Right renal cortex interstitium (tissue), 3 donors: ENCODE measurements around the gene PRSS38. TPM values are rescaled to one million over a fixed set of nuclear protein-coding genes. Genes with fewer than 3 reads are reported as not detected.

Experiments used
- DNase-seq, 3 donors: peaks; one replicate each; pipeline ENCODE4 v3.0.0-alpha.2; 2013; ENCODE audit warnings: low read depth in 3 of 3, low spot score in 2 of 3
- polyA plus RNA-seq, 3 donors: library from polyadenylated mRNA; unstranded; fragments of 120-200 nt; gene quantifications; one replicate each; pipeline ENCODE4 v1.2.1, GENCODE V29; 2013; ENCODE audit not compliant: insufficient read length in 3 of 3

PRSS38 gene
- polyA plus RNA-seq = not detected

- DNase-seq = no peak
Observed at GRCh38 chr1:227815468-227816409, at the start of gene PRSS38. Gene PRSS38, plus strand, starts transcription at chr1:227815675. Its CDS starts 42 bp downstream, at chr1:227815717.

DNA sequence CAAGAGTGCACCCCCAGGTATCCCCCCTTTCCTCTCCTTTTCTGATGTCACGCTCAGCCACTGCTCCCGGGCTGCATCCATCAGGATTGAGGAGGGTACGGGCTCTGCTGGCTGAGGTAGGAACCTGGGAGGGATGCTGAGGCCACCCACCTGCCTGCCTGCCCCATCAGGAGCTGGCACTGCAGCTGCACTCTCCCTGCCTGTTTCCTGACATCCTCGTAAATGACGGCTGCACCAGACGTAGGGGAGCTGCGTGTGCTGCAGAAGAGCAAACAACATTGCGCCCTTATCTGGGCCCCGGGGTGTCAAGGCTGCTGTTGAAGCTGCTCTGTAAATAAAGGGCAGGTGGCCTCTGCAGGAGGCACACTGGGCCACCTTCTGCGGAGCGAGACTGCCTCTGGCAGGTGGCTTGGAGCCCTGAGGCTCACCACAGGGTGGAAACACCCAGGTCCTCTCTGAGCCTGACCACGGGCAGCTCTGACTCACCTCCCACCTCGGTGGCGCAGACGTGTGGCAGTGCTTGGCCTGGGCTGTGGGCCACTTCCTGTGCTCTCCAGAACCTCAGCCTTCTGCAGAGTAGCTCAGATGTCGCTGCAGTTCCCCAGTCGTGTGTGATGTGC, 49.4 kb upstream of the PRSS38 start:
- DNase-seq = no peak

DNA sequence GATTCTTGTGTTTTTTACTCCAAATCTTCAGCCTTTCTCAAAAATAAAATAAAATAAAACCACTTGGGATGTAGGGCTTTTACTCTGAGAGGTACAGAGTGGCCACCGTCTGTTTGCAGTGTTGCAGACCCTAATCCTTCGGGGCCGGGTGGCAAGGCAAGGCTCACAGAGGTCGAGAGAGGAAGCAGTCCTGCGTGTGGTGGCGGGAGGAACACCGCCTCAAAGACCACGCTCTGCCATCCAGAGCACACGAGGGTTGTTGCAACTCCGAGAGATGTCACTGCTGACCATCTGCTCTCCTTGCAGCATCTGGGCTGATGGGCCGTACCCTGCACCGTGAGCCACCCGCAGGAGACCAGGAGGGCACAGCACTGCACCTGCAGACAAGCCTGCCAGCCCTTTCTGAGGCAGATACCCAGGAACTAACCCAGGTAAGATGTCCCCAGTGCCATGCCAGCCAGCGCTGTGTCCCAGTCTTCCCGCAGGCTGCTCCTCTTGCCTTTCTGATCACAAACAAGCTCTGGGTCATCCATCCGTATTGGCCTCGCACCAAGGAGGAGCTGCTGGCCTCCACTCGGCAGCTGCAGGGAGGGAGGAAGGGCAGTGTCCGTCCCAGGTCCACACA, 48.7 kb upstream of the PRSS38 start:
- no peak for DNase-seq

DNA sequence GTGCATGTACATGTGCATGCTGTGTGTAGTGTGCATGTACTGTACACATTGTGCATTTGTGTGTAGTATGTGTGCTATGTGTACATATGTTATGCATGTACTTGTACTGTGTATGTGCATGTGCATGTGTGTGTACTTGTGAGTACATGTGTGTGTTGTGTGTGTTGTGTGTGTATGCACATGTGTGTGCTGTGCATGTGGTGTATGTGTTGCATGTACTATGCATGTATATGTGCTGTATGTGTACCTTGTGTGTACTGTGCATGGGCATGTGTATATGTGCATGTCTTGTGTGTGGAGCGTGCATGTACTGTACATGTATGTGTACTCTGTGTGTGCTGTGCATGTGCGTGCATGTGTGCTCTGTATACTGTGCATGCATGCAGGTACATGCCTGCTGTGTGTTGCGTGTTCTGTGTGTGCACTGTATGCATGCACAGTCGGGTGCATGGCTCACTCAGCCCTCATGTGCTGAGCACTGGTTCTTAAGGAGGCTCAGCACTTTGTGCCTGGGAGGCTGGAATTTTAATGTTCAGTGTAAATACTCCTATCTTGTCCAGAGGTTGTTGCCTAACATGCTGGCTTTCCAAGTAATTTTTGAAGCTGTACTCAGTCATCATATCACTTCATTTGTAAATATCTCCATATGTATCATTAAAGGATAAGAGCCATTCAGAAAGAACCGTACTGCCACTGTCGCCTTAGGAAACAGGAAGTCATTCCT, 47.9 kb upstream of the PRSS38 start:
- DNase-seq = no peak

- no peak for DNase-seq
Observed at GRCh38 chr1:227768125-227768439, 47.4 kb upstream of the PRSS38 start.

DNA sequence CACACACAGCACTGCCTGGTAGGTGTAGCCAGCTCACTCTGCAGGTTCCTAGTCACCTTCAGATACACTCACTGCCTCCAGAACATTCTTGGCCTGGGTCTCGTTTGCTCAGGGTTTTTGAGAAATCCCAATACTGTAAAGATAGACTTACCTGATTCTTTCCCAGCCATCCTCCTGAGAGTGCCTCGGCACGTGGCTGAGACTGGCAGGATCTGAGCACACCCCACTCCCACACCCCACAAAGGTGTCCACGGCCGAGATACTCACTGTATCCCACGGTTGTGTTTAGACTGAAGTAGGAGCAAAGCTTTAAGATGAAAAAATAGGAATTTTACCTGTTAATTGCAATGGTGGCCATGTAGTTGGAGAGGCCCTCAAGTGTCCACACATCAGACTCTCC, 46.8 kb upstream of the PRSS38 start:
- no peak for DNase-seq

DNA sequence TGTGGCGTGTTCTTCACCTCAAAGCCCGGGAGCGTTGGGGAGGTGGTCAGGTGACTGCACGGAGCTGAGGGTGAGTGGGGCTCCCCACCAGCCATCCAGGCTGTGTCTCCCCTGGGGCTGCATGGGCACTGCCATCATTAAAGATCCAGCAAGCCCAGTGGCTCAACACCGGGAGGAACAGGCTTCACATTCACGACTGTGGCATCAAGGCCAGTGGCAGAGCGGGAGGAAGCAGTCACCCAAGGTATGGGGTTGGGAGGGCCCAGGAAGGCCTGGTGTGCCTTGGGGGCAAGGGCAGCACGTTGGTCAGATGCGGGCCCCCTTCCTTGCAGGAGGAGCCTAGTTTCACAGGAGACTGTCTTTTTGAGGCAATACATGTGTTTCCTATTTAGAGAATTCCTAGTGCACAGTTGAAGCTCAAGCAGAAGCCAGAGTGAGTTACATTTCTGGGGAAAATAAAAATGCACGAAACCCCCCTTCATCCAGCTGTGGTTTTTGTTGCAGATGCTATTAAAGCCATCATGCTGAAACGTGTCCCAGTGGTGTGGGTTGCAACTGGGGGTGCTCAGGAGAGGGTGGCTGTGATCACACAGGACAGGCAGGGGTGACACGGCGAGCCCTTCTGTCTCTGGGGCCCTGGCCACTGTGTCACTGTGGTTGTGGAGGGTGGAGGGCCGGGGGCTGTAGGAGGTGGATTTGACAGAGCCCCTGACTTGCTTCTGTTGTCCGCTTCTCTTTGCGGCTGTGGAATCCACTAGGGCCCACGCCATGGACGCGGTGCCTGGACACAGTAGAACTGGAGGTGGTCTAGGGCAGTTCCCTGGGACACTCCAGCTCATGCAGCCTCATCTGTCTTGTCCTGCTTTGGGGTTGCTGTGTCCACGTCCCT, 46.2 kb upstream of the PRSS38 start:
- no peak for DNase-seq

GRCh38 chr1:227769936-227770494, 45.5 kb upstream of the PRSS38 start:
- DNase-seq = no peak

DNA sequence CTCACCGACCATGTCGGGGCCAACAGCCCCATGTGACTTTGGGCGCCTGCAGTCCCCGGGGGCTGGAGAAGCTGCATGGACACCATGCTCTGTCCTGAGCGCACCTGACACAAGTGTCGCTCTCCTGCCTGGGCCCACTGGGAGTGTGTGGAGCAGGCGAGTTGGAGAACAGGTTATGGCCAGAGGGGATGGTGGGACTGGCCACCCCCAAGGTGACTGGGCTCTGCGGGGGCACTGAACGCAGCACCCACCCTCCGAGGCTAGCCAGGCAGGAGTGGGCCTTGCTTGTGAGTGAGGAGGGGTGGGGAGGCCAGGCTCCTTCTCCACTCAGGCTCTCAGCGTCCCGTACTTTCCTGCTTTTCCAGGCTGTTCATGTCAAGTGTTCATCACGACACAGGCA, 44.7 kb upstream of the PRSS38 start:
- no peak for DNase-seq

- DNase-seq = no peak
Observed at GRCh38 chr1:227771326-227771725, 44.1 kb upstream of the PRSS38 start.

GRCh38 chr1:227771771-227772170, 43.7 kb upstream of the PRSS38 start:
- no peak for DNase-seq

DNA sequence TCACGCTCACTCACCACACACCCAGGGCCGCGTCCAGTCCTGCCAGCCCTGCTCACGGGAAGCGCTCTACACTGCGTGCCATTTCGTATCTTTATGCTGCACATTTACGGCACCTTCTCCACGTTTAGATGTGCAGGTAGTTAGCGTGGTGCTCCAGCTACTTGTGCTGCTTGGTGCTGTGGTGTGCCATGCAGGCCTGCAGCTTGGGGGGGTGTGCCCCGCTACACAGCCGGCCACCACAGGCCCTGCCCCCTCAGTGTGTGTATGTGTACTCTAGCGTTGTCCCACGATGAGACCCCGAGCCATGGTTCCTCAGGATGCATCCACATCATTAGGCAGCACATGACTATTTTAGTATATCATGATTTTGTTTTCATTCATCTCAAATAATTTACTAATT, 41.9 kb upstream of the PRSS38 start:
- DNase-seq = no peak

DNA sequence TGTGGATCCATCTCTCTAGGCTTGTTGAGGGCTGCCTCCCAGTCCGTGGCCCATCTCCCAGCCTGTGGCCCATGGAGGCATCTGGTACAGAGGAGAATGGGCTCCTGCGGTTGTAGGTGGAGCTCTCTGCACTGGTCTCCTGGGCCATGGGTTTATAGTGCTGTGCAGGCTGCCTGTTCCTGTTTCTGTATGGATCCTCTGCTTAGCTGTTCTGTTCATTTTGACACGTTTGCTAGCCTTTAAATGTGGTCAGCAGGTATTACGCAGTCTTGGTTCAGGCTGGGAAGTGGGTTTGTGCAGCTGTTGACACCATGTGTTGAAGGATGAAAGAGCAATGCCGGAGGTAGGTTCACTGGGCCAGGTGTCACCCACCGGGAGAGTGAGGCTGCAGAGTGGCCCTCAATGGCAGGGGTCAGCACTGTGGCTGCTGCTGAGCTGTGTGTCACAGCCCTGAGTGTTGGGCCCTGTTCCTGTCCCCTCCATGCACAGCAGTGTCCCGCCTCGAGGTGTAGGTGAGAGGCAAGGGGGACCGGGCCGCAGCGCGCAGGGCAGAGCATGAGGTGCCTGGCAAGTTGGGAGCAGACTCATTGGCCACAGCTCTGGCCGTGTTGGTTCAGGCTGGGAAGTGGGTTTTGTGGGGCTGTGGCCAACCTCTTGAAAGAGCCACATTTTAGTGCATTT, 41.3 kb upstream of the PRSS38 start:
- no peak for DNase-seq

- DNase-seq = no peak
Observed at GRCh38 chr1:227774821-227775661, 40.4 kb upstream of the PRSS38 start.

DNA sequence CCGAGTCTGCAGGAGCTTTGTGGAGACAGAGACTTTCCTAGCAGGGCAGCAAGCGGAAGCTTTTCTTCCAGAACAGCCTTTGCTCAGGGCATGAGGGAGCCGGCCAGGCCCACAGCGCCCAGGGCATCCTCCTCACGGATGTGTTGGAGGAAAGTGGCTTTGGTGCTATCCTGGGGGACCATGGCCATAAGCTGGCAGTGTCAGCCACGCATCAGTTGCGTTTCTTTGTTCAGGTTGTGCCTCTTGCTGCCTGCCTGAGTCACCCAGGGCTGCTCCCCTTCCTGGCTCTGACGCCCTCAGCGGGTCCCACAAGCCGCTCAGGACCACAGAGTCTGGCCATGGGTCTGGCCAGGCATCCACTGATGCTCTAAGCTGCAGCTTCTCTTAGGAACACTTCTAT, 39.6 kb upstream of the PRSS38 start:
- no peak for DNase-seq

DNA sequence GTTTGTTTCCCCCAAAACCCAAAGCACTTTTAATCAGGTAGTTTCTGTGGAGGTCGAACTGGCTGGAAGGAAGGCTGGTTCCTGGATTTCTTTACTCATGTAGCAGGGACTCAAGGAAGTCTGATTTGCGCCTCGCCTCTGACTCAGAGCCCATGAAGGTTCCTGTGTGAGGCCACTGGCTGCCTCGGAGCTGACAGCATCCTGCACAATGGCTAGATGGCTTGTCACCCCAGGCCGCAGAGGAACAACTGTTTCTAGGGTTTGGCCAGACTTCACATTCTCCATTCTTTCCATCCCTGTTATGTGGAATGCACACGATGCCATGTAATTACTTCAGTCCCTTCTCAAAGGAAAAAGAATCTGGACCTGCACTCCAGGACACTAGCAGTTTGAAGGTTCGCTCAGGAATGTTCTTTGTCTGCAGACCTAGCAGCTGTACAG, 39.1 kb upstream of the PRSS38 start:
- DNase-seq = no peak

GRCh38 chr1:227777156-227777555, 38.3 kb upstream of the PRSS38 start:
- no peak for DNase-seq

DNA sequence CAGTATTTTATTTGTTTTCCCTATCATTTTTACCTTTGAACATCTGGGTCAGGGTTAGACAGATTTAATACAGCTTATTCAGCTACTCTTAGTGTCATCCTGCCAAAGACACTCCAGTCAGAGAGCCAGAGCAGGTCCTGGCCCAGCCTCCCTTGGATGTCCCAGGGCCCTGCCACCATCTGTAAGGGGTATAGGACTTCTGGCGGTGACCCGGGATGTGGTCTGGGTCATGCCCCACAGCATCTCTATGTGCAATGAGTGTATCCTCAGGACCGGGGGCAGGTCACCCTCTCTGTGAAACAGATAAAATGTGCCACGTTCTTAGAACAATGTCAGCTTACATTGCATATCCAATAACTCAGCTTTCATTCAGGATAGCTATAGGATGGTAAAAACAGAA, 37.8 kb upstream of the PRSS38 start:
- no peak for DNase-seq
